T-cell (primary cell): ENCODE data around the gene MYO1F. TPM values are rescaled to one million over a fixed set of nuclear protein-coding genes. Genes with fewer than 3 reads are reported as not detected.

Experiments
- ATAC-seq, 4 experiments: fragments of 200-7000 bp in 3 of 4; fragments of 150-1000 bp in 1 of 4; cut with Tn5 transposase; replicated peaks in 1 of 4; 1 replicate in 3 of 4; 2 replicates in 1 of 4; pipeline ENCODE4 v1.10.0; 2021; ENCODE audit warnings: moderate library complexity in 3 of 4, mild to moderate bottlenecking in 2 of 4, moderate number of reproducible peaks in 1 of 4
- CTCF ChIA-PET, 2 donors: fragments of 300-600 bp; sonication (Branson Sonifier 250); formaldehyde crosslinking; loops; one replicate each; lab custom pipeline; 2022; ENCODE audit warnings: antibody characterized with exemption in 2 of 2; lab: Charles Lee
- POLR2A ChIA-PET, 2 donors: fragments of 300-600 bp; sonication (Branson Sonifier 250); formaldehyde crosslinking; loops; one replicate each; lab custom pipeline; 2022; ENCODE audit warnings: antibody characterized with exemption in 2 of 2; lab: Charles Lee
- DNase-seq, 35 experiments: peaks; one replicate each; pipeline versions ENCODE4 v3.0.0 to v3.0.0-alpha.2; 2013 to 2023
- H3K27ac ChIP-seq: one replicate; pipeline ENCODE4 v1.5.1; 2013; ENCODE audit warnings: low read length
- H3K27me3 ChIP-seq, 2 experiments: replicated peaks in 1 of 2; 1 replicate in 1 of 2; 2 replicates in 1 of 2; pipeline versions ENCODE4 v1.6.1 to v1.7.0; 2013; ENCODE audit warnings: low read length in 1 of 2, mixed read lengths in 1 of 2; ENCODE audit not compliant: control insufficient read depth in 2 of 2, insufficient read depth in 2 of 2; ENCODE audit errors: extremely low read depth in 1 of 2
- H3K36me3 ChIP-seq, 2 donors: 1 replicate in 1 of 2; 2 replicates in 1 of 2; pipeline versions ENCODE4 v1.6.1 to v1.7.0; 2013; ENCODE audit warnings: low read length in 1 of 2; ENCODE audit not compliant: control insufficient read depth in 2 of 2, insufficient read depth in 1 of 2; ENCODE audit errors: extremely low read depth in 1 of 2
- H3K4me1 ChIP-seq, 2 experiments: 1 replicate in 1 of 2; 2 replicates in 1 of 2; pipeline versions ENCODE4 v1.6.1 to v1.7.0; 2013; ENCODE audit warnings: low read length in 2 of 2, mixed read lengths in 1 of 2; ENCODE audit not compliant: insufficient read depth in 2 of 2, control insufficient read depth in 1 of 2; ENCODE audit errors: extremely low read depth in 1 of 2
- H3K4me3 ChIP-seq, 2 donors: 1 replicate in 1 of 2; 2 replicates in 1 of 2; pipeline versions ENCODE4 v1.5.1 to v1.7.0; 2013; ENCODE audit warnings: mild to moderate bottlenecking in 2 of 2, low read length in 1 of 2, moderate library complexity in 1 of 2; ENCODE audit not compliant: control insufficient read depth in 1 of 2; ENCODE audit errors: extremely low read depth in 1 of 2
- H3K9me3 ChIP-seq: 2 replicates; pipeline ENCODE4 v1.7.0; 2013
- H3K27ac Mint-ChIP-seq, 2 donors: one replicate each; pipeline ENCODE4 v1.8.0; 2020 to 2021; ENCODE audit warnings: mild to moderate bottlenecking in 2 of 2, mixed read lengths in 2 of 2
- H3K27me3 Mint-ChIP-seq, 2 donors: one replicate each; pipeline ENCODE4 v1.8.0; 2021 to 2022; ENCODE audit warnings: mixed read lengths in 2 of 2
- H3K36me3 Mint-ChIP-seq: one replicate; pipeline ENCODE4 v1.8.0; 2021; ENCODE audit warnings: mixed read lengths
- H3K4me1 Mint-ChIP-seq, 3 donors: one replicate each; pipeline ENCODE4 v1.8.0; 2020 to 2022; ENCODE audit warnings: mixed read lengths in 3 of 3, mild to moderate bottlenecking in 1 of 3
- H3K4me3 Mint-ChIP-seq, 3 donors: one replicate each; pipeline ENCODE4 v1.8.0; 2020 to 2022; ENCODE audit warnings: mild to moderate bottlenecking in 3 of 3, mixed read lengths in 3 of 3, moderate library complexity in 3 of 3
- H3K9me3 Mint-ChIP-seq, 3 donors: one replicate each; pipeline ENCODE4 v1.8.0; 2020 to 2022; ENCODE audit warnings: mixed read lengths in 3 of 3
- whole genome bisulfite sequencing: methylation state at CpG from one replicate; pipeline ENCODE4 v1.1.5; 2013; ENCODE audit warnings: missing lambda C conversion rate; ENCODE audit not compliant: insufficient coverage; 5-methylcytosine and 5-hydroxymethylcytosine counted together
- total RNA-seq, 35 experiments: library from RNA in 6 of 35; stranded (reverse) in 6 of 35; fragments of 120-200 nt in 1 of 35; gene quantifications; one replicate each; pipeline versions ENCODE4 v1.2.1 to v1.2.4 and lab custom pipeline; 2013 to 2026

MYO1F gene
- total RNA-seq, 5 donors from 2014 or later (not counting 1 experiment from before 2014, with no cell fraction given), result 109 to 363 (median 277) TPM

- 41% methylated on average over 4 of the region's 12 CpGs for WGBS
These were observed 34.9 kb upstream of the MYO1F start for GRCh38 chr19:8611877-8612806.

GRCh38 chr19:8611391-8611876, 34.2 kb upstream of the MYO1F start:
- WGBS, result 57% methylated on average over 17 of the region's 18 CpGs
- Histone ChIP-seq H3K27ac (peak overlapping the region; percentile 29), H3K4me3 (no peak overlapping the region), H3K4me1 (peaks cover 10 to 51% of the 10 kb centered on the region in 2 experiments), H3K27me3 (peaks cover 0 to 13% of the 10 kb centered on the region in 2 experiments), H3K9me3 (no peaks in the 10 kb centered on the region), H3K36me3 (no peaks in the 10 kb centered on the region)
- DNase-seq, result peak in 13 of 35 experiments; percentile 4 to 38 (median 18)
- CTCF ChIA-PET, result interaction anchor here in 1 of 2 donors (0.7 to 1.4 kb wide), 2 partner anchors 16 to 31 kb away, joined by 3 to 4 read pairs; no protein-coding TSS in a partner anchor
- H3K36me3 Mint-ChIP-seq, result peaks cover 4% of the 10 kb centered on the region
- peaks cover 44 to 64% (median 57%) of the 10 kb centered on the region in 3 donors for H3K4me1 Mint-ChIP-seq
- H3K27ac Mint-ChIP-seq, result peak overlapping the region; percentile 27 to 81
- H3K9me3 Mint-ChIP-seq, result no peaks in the 10 kb centered on the region
- H3K27me3 Mint-ChIP-seq, result peaks cover 0 to 4% of the 10 kb centered on the region in 2 donors
- ATAC-seq, result no peak
- H3K4me3 Mint-ChIP-seq, result peak overlapping the region; percentile 55 to 77 (median 65)
- POLR2A ChIA-PET, result no interaction called here

More at GRCh38 chr19:8611877-8612806, 34.9 kb upstream of the MYO1F start:
- peak overlapping the region; percentile 29 for H3K27ac ChIP-seq
- Mint-ChIP-seq H3K9me3 (no peaks in the 10 kb centered on the region), H3K4me1 (peaks cover 43 to 57% (median 52%) of the 10 kb centered on the region in 3 donors), H3K27ac (peak overlapping the region; percentile 66 to 81), H3K4me3 (peak overlapping the region; percentile 65 to 77 (median 70)), H3K36me3 (peaks cover 4% of the 10 kb centered on the region), H3K27me3 (peaks cover 0 to 4% of the 10 kb centered on the region in 2 donors)
- H3K36me3 ChIP-seq, result no peaks in the 10 kb centered on the region
- H3K27me3 ChIP-seq, result peaks cover 0 to 13% of the 10 kb centered on the region in 2 experiments
- H3K4me3 ChIP-seq, result no peak overlapping the region
- DNase-seq (peak in 2 of 35 experiments; percentile 16 to 39), ATAC-seq (peak in 3 of 4 experiments; percentile 10 to 36 (median 18))
- ChIA-PET POLR2A (interaction anchor here in 1 of 2 donors (0.6 kb wide), 1 partner anchor 743 kb away, joined by 5 read pairs; no protein-coding TSS in a partner anchor), CTCF (interaction anchor here in 1 of 2 donors (0.6 to 2.2 kb wide), 5 partner anchors 17 to 36 kb away, joined by 3 to 8 read pairs (median 3); no protein-coding TSS in a partner anchor)
- no peaks in the 10 kb centered on the region for H3K9me3 ChIP-seq
- peaks cover 10 to 51% of the 10 kb centered on the region in 2 experiments for H3K4me1 ChIP-seq

GRCh38 chr19:8610936-8611300, 33.7 kb upstream of the MYO1F start:
- Mint-ChIP-seq H3K4me1 (peaks cover 43 to 62% (median 56%) of the 10 kb centered on the region in 3 donors), H3K36me3 (peaks cover 4% of the 10 kb centered on the region), H3K27me3 (peaks cover 0 to 4% of the 10 kb centered on the region in 2 donors), H3K9me3 (no peaks in the 10 kb centered on the region), H3K27ac (no peak overlapping the region), H3K4me3 (peak overlapping the region in 1 of 3 donors; percentile 77)
- peaks cover 10 to 49% of the 10 kb centered on the region in 2 experiments for H3K4me1 ChIP-seq
- POLR2A ChIA-PET, result no interaction called here
- no peaks in the 10 kb centered on the region for H3K9me3 ChIP-seq
- no peak overlapping the region for H3K27ac ChIP-seq
- H3K36me3 ChIP-seq, result peaks cover 0 to 3% of the 10 kb centered on the region in 2 donors
- ATAC-seq (no peak), DNase-seq (no peak)
- CTCF ChIA-PET, result interaction anchor here in 1 of 2 donors (0.7 to 1.4 kb wide), 2 partner anchors 15 to 30 kb away, joined by 3 to 4 read pairs; no protein-coding TSS in a partner anchor
- H3K27me3 ChIP-seq, result peaks cover 0 to 13% of the 10 kb centered on the region in 2 experiments
- 0% methylated on average over 1 of the region's 9 CpGs for WGBS
- H3K4me3 ChIP-seq, result no peak overlapping the region

- no peaks in the 10 kb centered on the region for H3K9me3 Mint-ChIP-seq
- Histone ChIP-seq H3K36me3 (peaks cover under 1 to 7% of the 10 kb centered on the region in 2 donors), H3K27me3 (peaks cover 0 to 13% of the 10 kb centered on the region in 2 experiments), H3K4me1 (peaks cover 10 to 44% of the 10 kb centered on the region in 2 experiments), H3K4me3 (peak within 1 kb of the TSS; percentile 77 to 99), H3K9me3 (no peaks in the 10 kb centered on the region), H3K27ac (peak within 1 kb of the TSS; percentile 34)
- WGBS, result 2% methylated on average over 51 of the region's 74 CpGs
- CTCF ChIA-PET, result no interaction called here
- POLR2A ChIA-PET, result no interaction called here
- H3K4me1 Mint-ChIP-seq, result peaks cover 38 to 56% (median 51%) of the 10 kb centered on the region in 3 donors
- H3K36me3 Mint-ChIP-seq, result peaks cover 6% of the 10 kb centered on the region
- peak within 1 kb of the TSS; percentile 92 to 99 (median 94) for H3K4me3 Mint-ChIP-seq
- peak; percentile 69 to 74 (median 72) for ATAC-seq
- peak within 1 kb of the TSS; percentile 82 to 94 for H3K27ac Mint-ChIP-seq
- H3K27me3 Mint-ChIP-seq, result peaks cover 0 to 4% of the 10 kb centered on the region in 2 donors
- peak in 34 of 35 experiments; percentile 23 to 75 (median 46) for DNase-seq
These were observed 33.0 kb upstream of the MYO1F start, which contains the start of gene ADAMTS10 for GRCh38 chr19:8610041-8610935. Gene ADAMTS10 (minus strand): TSS chr19:8610715. CDS start chr19:8605710, 5,005 bp downstream.

- H3K27ac Mint-ChIP-seq, result peak overlapping the region; percentile 82 to 94
- peaks cover 12% of the 10 kb centered on the region for H3K36me3 Mint-ChIP-seq
- peaks cover 0 to 4% of the 10 kb centered on the region in 2 donors for H3K27me3 Mint-ChIP-seq
- CTCF ChIA-PET, result no interaction called here
- H3K4me1 Mint-ChIP-seq, result peaks cover 33 to 50% (median 46%) of the 10 kb centered on the region in 3 donors
- H3K4me1 ChIP-seq, result peaks cover 10 to 41% of the 10 kb centered on the region in 2 experiments
- ATAC-seq (peak in 2 of 4 experiments; percentile 27 to 29), DNase-seq (peak in 4 of 35 experiments; percentile 15 to 28 (median 20))
- peaks cover 7 to 15% of the 10 kb centered on the region in 2 donors for H3K36me3 ChIP-seq
- no peak overlapping the region for H3K27ac ChIP-seq
- no peaks in the 10 kb centered on the region for H3K9me3 ChIP-seq
- 13% methylated on average over 38 of the region's 47 CpGs for WGBS
- peak overlapping the region; percentile 77 to 99 for H3K4me3 ChIP-seq
- H3K27me3 ChIP-seq, result peaks cover 0 to 16% of the 10 kb centered on the region in 2 experiments
- H3K9me3 Mint-ChIP-seq, result no peaks in the 10 kb centered on the region
- POLR2A ChIA-PET, result no interaction called here
- H3K4me3 Mint-ChIP-seq, result peak overlapping the region; percentile 92 to 99 (median 94)
These were observed 32.2 kb upstream of the MYO1F start for GRCh38 chr19:8609279-8610040.
